ENCODE data around the gene SPEF1.
"Not testable (repeated sequence)": the region's sequence is repeated elsewhere in the genome, so short reads cannot be mapped to it uniquely, and the experiment has no call there.

SPEF1 gene

DNA sequence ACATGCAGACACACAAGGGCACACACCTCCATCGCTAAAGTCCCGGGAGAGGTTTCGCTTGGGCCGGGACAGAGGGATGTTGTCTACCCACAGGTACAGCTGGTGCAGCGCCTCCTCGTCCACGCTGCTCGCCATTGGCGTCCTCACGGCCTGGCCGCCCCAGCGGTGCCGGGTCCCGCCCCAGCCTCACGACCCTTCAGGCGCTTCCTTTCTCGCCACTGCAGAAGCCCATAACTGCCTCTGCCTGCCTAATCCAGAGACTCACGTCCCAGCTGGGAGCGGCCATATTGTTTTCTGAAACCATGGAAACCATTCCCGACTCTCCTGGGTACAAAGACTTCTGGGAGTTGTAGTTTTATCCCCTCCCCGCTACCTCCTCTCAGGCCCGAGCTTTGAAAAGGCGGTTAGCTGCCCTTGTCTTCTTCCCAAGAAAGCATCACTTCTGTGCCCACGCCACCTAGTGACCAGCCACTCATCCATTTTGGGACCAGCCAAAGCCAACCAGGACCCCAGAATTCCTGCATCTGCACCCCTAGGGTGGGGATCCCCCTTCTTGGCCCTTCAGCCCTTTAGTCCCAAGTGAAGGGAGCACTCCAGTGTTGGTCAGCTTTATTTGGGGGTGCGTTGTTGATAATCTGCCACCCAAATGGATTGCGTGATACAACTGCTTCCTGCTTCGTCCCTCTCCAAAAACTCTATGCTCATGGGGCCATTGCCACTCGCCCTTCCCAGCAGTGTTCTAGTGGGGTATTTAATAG is at the start of gene SPEF1:
SPEF1 (minus strand) TSS at position 296 of the 758 bp plus-strand sequence; CDS start at position 135, 161 bp downstream.
- peak; percentile 99 for DNase-seq

DNA sequence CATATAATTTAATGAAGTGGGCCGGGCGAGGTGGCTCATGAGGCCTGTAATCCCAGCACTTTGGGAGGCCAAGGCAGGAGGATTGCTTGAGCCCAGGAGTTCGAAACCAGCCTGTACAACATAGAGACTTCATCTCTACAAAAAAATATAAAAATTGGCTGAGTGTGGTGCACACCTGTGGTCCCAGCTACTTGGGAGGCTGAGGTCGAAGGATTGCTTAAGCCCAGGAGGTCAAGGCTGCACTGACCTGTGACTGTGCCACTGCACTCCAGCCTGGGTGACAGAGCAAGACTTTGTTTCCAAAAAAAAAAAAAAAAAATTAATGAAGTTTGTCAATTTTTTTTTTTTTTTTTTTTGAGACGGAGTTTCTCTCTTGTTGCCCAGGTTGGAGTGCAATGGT is 48.6 kb upstream of the SPEF1 start:
- not testable (repeated sequence) for DNase-seq

- DNase-seq, result no peak
Measured at GRCh38 chr20:3828798-3829197, 47.5 kb upstream of the SPEF1 start.

DNA sequence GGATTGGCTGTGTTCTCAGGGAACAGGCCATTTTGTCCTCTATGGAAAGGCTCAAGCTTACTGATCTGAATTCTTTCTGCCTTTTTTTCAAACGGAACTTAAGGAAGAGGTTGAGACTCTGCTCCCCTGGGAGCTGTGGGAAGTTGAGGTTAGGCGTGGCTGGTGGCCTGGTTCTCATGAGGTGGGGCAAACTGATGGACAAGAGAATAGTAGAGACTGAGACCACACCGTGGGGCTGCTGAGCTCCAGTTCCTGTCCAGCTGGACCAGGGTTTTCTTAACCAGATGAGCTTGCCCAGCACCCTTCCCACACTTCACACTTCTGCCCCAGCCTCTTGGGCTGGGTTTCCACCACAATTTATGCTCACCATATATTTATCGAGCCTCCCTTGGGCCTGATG is 45.2 kb upstream of the SPEF1 start:
- DNase-seq, result no peak

- no peak for DNase-seq
Measured at GRCh38 chr20:3825526-3825925, 44.3 kb upstream of the SPEF1 start.

- DNase-seq, result no peak
Measured at GRCh38 chr20:3823881-3824280, 42.6 kb upstream of the SPEF1 start.

DNA sequence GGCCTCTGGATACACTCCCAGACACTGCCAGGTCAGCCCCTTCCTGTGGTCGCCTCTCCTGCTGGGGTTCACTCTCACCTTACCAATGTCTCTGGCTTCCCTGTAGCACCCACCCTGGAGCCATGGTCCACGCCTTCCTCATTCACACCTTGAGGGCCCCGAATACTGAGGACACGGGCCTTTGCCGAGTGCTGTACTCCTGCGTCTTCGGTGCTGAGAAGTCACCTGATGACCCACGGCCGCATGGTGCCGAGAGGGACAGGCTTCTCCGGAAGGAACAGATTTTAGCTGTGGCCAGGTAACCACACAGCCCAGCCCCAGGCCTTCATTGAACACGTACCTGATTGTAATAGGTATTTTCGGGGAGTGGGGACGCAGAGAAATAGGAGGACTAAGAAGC is 40.7 kb upstream of the SPEF1 start:
- DNase-seq, result no peak

GRCh38 chr20:3820901-3821727 is 39.9 kb upstream of the SPEF1 start:
- DNase-seq, result no peak

DNA sequence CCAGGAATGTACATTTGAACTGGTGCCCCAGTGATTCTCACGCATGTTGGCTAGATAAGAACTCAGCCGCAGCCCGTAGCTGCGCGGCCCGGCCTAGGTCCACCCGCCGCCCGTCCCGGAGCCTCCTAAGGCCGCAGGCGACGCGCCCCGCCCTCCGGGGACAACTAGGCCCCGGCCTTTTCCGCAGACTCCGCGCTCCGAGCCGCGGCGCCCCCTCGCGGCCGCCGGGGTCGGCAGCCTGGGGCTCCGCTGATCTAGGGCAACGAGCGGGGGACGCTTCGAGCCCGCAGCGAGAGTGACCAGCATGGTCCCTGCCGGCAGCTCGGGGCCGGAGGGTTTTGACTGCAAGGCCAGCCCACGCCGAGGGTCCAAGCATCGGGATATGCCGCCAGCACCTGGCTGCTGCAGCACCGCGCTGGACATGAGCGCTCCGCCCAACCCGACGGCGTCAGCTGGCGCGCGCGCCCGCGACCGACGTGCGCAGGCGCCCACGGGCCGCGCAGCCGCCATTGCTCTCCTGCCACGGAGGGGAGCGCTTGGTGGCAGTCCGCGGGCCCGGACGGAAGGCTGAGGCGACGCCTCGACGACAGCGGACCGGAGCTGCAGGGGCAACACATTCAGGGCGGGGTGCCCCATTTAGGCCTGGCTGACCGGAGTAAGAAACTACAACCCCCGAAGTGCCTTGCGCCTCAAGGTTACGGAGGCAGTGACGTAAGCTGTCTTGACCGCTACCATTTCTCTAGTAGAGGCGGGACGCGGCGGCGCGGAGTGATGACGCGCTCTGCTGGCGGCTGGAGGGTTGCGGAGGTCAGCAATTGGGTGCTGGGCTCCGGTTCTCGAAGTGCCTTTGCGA is 39.0 kb upstream of the SPEF1 start, which contains the start of gene AP5S1:
AP5S1 (plus strand) TSS at position 500 of the 853 bp plus-strand sequence. CDS start 1,571 bp downstream, outside the sequence.
- peak; percentile 78 for DNase-seq

- DNase-seq, result no peak
Measured at GRCh38 chr20:3819411-3820047, 38.3 kb upstream of the SPEF1 start.

- no peak for DNase-seq
Measured at GRCh38 chr20:3818155-3819151, 37.2 kb upstream of the SPEF1 start.

- no peak for DNase-seq
Measured at GRCh38 chr20:3815703-3816315, 34.6 kb upstream of the SPEF1 start.

GRCh38 chr20:3814928-3815495 is 33.8 kb upstream of the SPEF1 start:
- DNase-seq, result no peak

GRCh38 chr20:3813848-3814581 is 32.8 kb upstream of the SPEF1 start:
- DNase-seq, result no peak

DNA sequence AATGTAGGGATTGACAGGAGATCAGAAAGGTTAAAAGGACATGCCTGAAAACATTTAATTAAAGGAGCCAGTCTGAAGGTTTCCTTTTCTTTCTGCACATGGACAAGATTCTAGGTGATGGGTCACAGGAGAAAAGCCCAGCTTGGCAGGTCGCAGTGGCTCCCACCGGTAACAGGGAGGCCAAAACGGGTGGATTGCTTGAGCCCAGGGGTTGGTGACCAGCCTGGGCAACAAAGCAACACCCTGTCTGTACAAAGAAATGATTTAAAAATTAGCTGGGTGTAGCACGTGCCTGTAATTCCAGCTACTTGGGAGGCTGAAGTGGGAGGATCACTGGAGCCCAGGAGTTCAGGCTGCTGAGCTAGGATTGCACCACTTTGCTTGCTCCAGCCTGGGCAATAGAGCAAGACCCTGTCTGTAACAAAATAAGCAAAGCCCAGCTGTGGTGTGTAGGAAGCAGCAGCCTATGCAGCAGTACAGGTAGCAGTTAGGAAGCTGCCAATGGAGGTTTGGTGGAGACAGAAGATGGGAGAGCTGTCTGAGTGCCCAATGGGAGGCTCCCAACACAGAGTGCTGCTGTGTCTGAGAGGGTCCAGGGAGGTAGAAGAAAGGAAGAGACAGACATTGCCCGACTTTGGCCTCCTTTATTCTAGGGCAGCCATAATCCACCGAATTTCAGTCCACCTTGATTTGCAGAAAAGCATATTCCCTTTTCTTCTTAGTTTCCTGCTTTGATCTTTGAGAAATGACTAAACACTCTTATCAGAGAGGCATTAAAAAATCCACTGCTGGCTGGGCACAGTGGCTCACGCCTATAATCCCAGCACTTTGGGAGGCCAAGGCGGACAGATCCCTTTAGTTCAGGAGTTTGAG is 32.0 kb upstream of the SPEF1 start:
- no peak for DNase-seq

DNA sequence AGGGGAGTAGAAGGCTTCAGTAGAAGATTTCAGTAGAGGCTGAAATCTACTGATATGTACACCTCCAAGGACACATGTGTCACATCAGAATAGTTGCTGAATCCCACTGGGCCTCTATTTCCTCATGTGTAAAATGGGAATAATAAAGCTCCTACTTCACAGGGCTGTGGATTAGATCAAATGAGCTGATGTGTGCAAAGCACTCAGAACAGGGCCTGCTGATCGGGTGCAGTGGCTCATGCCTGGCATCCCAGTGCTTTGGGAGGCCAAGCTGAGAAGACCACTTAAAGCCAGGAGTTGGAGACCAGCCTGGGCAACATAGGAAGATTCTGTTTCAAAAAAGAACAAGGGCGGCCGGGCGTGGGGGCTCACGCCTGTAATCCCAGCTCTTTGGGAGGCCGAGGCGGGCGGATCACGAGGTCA is 31.0 kb upstream of the SPEF1 start:
- DNase-seq, result no peak

DNA sequence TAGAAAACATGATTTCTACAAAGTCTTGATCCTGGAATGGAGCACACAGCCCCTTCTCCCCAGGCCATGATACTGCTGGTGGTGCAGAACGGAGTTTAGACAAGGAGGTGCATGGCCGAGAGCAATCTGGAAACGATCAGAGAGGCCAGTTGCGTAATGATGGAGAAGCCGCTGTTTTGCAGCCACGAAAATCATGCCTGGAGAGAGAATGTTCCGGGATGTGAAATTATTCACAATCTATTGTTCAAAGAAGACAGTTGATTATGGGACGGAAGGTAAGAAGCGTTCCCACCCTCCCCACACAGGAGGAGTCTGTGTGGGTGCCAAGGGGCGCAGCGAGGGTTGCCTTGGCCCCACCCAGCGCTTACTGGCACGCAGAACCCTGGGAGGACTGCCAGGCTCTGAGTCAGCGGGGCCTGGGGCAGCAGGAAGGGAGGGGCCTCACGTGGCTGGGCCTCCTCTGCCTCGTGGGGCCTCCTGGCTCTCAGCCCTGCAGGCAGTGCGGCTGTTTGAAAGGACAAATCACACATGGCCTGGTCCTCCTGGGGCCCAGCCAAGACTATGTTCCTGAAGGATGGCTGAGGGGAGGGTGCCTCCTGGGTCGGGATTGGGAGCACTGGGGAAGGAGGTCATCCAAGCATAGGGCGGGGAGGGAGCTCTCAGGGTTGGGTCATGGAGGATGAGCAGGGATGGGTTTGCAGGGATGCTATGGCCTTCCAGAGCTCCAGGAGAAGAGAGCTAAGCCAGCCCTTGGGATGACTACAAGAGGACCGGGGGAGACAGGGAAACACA is 30.4 kb upstream of the SPEF1 start:
- DNase-seq, result peak; percentile 92

DNA sequence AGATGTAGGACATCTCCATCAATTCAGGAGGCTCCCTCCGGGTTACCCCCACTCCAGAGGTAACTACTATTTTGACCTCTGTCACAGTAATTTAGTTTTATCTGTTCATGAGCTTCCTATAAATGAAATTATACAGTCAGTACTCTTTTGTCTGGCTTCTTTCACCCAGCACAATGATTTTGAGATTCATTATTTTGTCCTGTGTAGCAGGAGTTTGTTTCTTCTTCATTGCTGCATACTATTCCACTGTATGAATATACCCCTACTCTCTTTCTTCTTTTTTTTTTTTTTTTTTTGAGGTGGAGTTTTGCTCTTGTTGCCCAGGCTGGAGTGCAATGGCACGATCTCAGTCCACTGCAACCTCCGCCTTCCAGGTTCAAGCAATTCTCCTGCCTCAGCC is 27.3 kb upstream of the SPEF1 start:
- DNase-seq, result no peak

All from 8988T (cell line).